ENCODE measurements around the gene MAP4K5. TPM values are rescaled to one million over a fixed set of nuclear protein-coding genes. Genes with fewer than 3 reads are reported as not detected.

MAP4K5 gene
- total RNA-seq, 1 experiment from 2014 or later, result 42.7 TPM

DNA sequence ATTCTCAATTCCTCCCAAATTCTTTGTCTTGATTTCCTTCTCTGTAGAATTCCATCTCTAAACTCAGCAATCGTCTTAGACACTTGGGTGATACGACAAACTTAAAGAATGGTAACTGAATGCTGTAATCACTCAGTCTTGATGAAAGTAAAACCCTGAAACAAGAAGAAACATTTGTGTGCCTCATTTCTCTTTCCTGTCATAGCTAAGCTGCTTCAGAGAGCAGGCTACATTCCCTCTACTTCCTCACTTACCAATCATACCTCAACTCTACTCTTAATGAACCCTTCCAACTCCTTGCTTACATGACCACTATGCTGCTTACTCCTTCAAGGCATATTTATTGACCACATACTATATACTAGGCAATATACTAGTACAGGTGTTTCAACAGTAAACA, 8.3 kb downstream of the MAP4K5 start:
- no peak overlapping the region for H2BK15ac ChIP-seq (ENCODE audit: low read depth, low read length)
- no peak overlapping the region for H4K8ac ChIP-seq (replicated peaks; ENCODE audit: insufficient read length, low read depth, low read length)
- H2BK5ac ChIP-seq (ENCODE audit: insufficient read length, low read length), result no peak overlapping the region
- no peaks in the 10 kb centered on the region for H3K9me3 ChIP-seq (ENCODE audit: control insufficient read depth, low read depth, low read length)
- peaks cover 2% of the 10 kb centered on the region; the same call in 1 of the 2 replicates for H3K4me1 ChIP-seq (ENCODE audit: insufficient read depth, low read length)
- no peak overlapping the region for H3K56ac ChIP-seq (ENCODE audit: insufficient read length, low read depth, low read length)
- no peak overlapping the region for H3K4me2 ChIP-seq (ENCODE audit: insufficient read depth, insufficient read length, low read length)
- H3K79me2 ChIP-seq (ENCODE audit: insufficient read depth, low read length), result peaks cover 37% of the 10 kb centered on the region; the same call in 1 of the 2 replicates
- peaks cover 9% of the 10 kb centered on the region for H3K79me1 ChIP-seq (ENCODE audit: insufficient read depth, low read depth, low read length, poor library complexity, severe bottlenecking)
- H4K91ac ChIP-seq (ENCODE audit: insufficient read length, low read depth, low read length), result no peak overlapping the region
- H2BK20ac ChIP-seq (ENCODE audit: low read depth, low read length, poor library complexity, severe bottlenecking), result no peak overlapping the region
- H2AFZ ChIP-seq (ENCODE audit: low read length), result no peak overlapping the region
- H3K4ac ChIP-seq (ENCODE audit: low read depth, low read length), result no peak overlapping the region
- Mint-ChIP-seq H3K4me3 (no peak overlapping the region), H3K9me3 (no peaks in the 10 kb centered on the region), H3K27me3 (ENCODE audit: low read depth) (no peaks in the 10 kb centered on the region), H3K36me3 (ENCODE audit: insufficient read depth in 1 of 3, low read depth in 3 of 3) (peaks cover 2 to 10% (median 4%) of the 10 kb centered on the region in 3 experiments; a peak in 4 of 7 replicates), H3K4me1 (peaks cover 23 to 31% of the 10 kb centered on the region in 2 experiments), H3K27ac (0 out of 7 replicates have a peak overlapping the region, but pooled peaks of 1 of the 3 experiments have one; percentile 6)
- no peak overlapping the region for H2BK12ac ChIP-seq (ENCODE audit: insufficient read length, low read depth, low read length)
- H3K27ac ChIP-seq (ENCODE audit: insufficient read length, low read depth, low read length), result no peak overlapping the region
- no peak overlapping the region for H4K5ac ChIP-seq (ENCODE audit: insufficient read length, low read depth, low read length)
- H3K23ac ChIP-seq (ENCODE audit: insufficient read length, low read depth, low read length), result no peak overlapping the region
- H2BK120ac ChIP-seq (ENCODE audit: low read depth, low read length, poor library complexity, severe bottlenecking), result no peak overlapping the region
- H2AK5ac ChIP-seq (ENCODE audit: insufficient read length, low read length), result no peak overlapping the region
- no CpG with 5 or more reads among the region's 2 CpGs for WGBS (ENCODE audit: extremely low coverage, insufficient read length, low lambda C conversion rate)
- no peaks in the 10 kb centered on the region for H3K23me2 ChIP-seq (ENCODE audit: insufficient read length, low read depth, low read length, poor library complexity, severe bottlenecking)
- DNase-seq, result no peak
- no peak overlapping the region for H3K9ac ChIP-seq (ENCODE audit: extremely low read depth, insufficient read length, low read length)
- H3K14ac ChIP-seq (ENCODE audit: insufficient read depth, low read length), result no peak overlapping the region
- TF ChIP-seq, protein P1, sequence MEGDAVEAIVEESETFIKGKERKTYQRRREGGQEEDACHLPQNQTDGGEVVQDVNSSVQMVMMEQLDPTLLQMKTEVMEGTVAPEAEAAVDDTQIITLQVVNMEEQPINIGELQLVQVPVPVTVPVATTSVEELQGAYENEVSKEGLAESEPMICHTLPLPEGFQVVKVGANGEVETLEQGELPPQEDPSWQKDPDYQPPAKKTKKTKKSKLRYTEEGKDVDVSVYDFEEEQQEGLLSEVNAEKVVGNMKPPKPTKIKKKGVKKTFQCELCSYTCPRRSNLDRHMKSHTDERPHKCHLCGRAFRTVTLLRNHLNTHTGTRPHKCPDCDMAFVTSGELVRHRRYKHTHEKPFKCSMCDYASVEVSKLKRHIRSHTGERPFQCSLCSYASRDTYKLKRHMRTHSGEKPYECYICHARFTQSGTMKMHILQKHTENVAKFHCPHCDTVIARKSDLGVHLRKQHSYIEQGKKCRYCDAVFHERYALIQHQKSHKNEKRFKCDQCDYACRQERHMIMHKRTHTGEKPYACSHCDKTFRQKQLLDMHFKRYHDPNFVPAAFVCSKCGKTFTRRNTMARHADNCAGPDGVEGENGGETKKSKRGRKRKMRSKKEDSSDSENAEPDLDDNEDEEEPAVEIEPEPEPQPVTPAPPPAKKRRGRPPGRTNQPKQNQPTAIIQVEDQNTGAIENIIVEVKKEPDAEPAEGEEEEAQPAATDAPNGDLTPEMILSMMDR (conservative IDR thresholded peaks at IDR 0.05), result no peak
- no peaks in the 10 kb centered on the region for H4K20me1 ChIP-seq (ENCODE audit: control insufficient read depth, insufficient read depth, insufficient read length)
- H3K27me3 ChIP-seq (ENCODE audit: insufficient read depth, low read length), result no peaks in the 10 kb centered on the region
- H3K18ac ChIP-seq (ENCODE audit: insufficient read length, low read depth, low read length), result no peak overlapping the region
- H3T11ph ChIP-seq (ENCODE audit: low read length), result no peak overlapping the region

Data from H9 (cell line).